ENCODE data around the gene KRT25. TPM values are rescaled to one million over a fixed set of nuclear protein-coding genes. Genes with fewer than 3 reads are reported as not detected.
"Not testable (repeated sequence)": the region's sequence is repeated elsewhere in the genome, so short reads cannot be mapped to it uniquely, and the experiment has no call there.

Gene KRT25
- total RNA-seq, 4 donors from 2014 or later: not detected

GRCh38 chr17:40760105-40761016 lies 5.2 kb upstream of the KRT25 start:
- Histone ChIP-seq H3K27ac (no peak overlapping the region), H3K36me3 (no peaks in the 10 kb centered on the region), H3K9me3 (peaks cover 0 to 20% of the 10 kb centered on the region in 2 donors), H3K27me3 (no peaks in the 10 kb centered on the region), H3K4me1 (no peaks in the 10 kb centered on the region), H3K4me3 (no peak overlapping the region)
- no peak for DNase-seq
- TF ChIP-seq CTCF (IDR thresholded peaks at IDR 0.05): no peak
- TF ChIP-seq POLR2A (IDR thresholded peaks at IDR 0.05): no peak
- intact Hi-C loops (cut with DNase I; ENCODE audit: low total_unique reads): no loop called here

GRCh38 chr17:40753804-40754203 lies 1.3 kb downstream of the KRT25 start:
- Histone ChIP-seq H3K27ac (no peak overlapping the region), H3K4me3 (no peak overlapping the region), H3K36me3 (no peaks in the 10 kb centered on the region), H3K9me3 (peaks cover 0 to 3% of the 10 kb centered on the region in 2 donors), H3K27me3 (no peaks in the 10 kb centered on the region), H3K4me1 (no peaks in the 10 kb centered on the region)
- no peak for DNase-seq
- TF ChIP-seq POLR2A (IDR thresholded peaks at IDR 0.05) (no peak), CTCF (IDR thresholded peaks at IDR 0.05) (no peak)
- intact Hi-C loops (cut with DNase I; ENCODE audit: low total_unique reads): no loop called here

- no peak for TF ChIP-seq POLR2A (IDR thresholded peaks at IDR 0.05)
- TF ChIP-seq CTCF (IDR thresholded peaks at IDR 0.05): no peak
- intact Hi-C loops (cut with DNase I; ENCODE audit: low total_unique reads): no loop called here
- Histone ChIP-seq H3K27me3 (no peaks in the 10 kb centered on the region), H3K4me1 (no peaks in the 10 kb centered on the region), H3K4me3 (no peak overlapping the region), H3K9me3 (no peaks in the 10 kb centered on the region), H3K36me3 (no peaks in the 10 kb centered on the region), H3K27ac (no peak overlapping the region)
- no peak for DNase-seq
These were observed 4.1 kb downstream of the KRT25 start for GRCh38 chr17:40751065-40751464.

- no peaks in the 10 kb centered on the region for H3K4me1 ChIP-seq
- no peak for DNase-seq
- intact Hi-C loops (cut with DNase I; ENCODE audit: low total_unique reads): no loop called here
- H3K4me3 ChIP-seq: no peak overlapping the region
- H3K9me3 ChIP-seq: no peaks in the 10 kb centered on the region
- no peak overlapping the region for H3K27ac ChIP-seq
- H3K36me3 ChIP-seq: no peaks in the 10 kb centered on the region
- TF ChIP-seq POLR2A (IDR thresholded peaks at IDR 0.05) (no peak), CTCF (IDR thresholded peaks at IDR 0.05) (no peak)
- H3K27me3 ChIP-seq: no peaks in the 10 kb centered on the region
These were observed 4.7 kb downstream of the KRT25 start for GRCh38 chr17:40750391-40750790.

GRCh38 chr17:40748666-40749065 lies 6.5 kb downstream of the KRT25 start:
- H3K9me3 ChIP-seq; H3K4me3 ChIP-seq; intact Hi-C loops (cut with DNase I; ENCODE audit: low total_unique reads); H3K27me3 ChIP-seq; H3K36me3 ChIP-seq; DNase-seq; H3K4me1 ChIP-seq; H3K27ac ChIP-seq: not testable (repeated sequence)
